GM12875 (cell line): ENCODE data around the gene IWS1.

Experiments used
- H3K4me3 ChIP-seq: one replicate; pipeline ENCODE4 v1.5.1; 2011; ENCODE audit warnings: low read depth, low read length, control low read depth
- TF ChIP-seq, protein P1 (sequence below): IDR thresholded peaks from 2 replicates; pipeline ENCODE4 v1.5.1; 2011; ENCODE audit warnings: low read depth, mild to moderate bottlenecking, control low read depth, inconsistent platforms, low read length, moderate library complexity, borderline replicate concordance; ENCODE audit not compliant: insufficient read depth

Gene IWS1

DNA sequence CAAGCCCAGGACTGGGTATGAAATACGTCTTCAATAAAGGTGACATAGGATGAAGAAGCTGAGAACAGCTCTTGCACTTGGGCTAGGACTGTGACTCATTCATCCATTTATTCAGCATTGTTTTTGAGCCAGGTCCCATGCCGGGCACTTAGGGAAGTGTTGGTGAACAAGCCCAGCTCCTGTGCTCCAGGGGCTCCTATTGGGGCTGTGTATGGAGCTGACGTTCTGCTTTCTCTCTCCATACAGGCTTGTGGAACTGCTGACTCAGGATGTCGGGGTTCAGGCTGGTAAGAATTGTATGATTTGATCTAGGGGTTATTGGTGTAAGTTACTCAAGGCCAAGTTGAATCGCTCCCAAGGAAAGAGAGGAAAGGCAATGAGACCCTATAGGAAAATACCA lies 33.2 kb upstream of the IWS1 start:
- no peak overlapping the region for H3K4me3 ChIP-seq
- TF ChIP-seq, protein P1, sequence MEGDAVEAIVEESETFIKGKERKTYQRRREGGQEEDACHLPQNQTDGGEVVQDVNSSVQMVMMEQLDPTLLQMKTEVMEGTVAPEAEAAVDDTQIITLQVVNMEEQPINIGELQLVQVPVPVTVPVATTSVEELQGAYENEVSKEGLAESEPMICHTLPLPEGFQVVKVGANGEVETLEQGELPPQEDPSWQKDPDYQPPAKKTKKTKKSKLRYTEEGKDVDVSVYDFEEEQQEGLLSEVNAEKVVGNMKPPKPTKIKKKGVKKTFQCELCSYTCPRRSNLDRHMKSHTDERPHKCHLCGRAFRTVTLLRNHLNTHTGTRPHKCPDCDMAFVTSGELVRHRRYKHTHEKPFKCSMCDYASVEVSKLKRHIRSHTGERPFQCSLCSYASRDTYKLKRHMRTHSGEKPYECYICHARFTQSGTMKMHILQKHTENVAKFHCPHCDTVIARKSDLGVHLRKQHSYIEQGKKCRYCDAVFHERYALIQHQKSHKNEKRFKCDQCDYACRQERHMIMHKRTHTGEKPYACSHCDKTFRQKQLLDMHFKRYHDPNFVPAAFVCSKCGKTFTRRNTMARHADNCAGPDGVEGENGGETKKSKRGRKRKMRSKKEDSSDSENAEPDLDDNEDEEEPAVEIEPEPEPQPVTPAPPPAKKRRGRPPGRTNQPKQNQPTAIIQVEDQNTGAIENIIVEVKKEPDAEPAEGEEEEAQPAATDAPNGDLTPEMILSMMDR: no peak

DNA sequence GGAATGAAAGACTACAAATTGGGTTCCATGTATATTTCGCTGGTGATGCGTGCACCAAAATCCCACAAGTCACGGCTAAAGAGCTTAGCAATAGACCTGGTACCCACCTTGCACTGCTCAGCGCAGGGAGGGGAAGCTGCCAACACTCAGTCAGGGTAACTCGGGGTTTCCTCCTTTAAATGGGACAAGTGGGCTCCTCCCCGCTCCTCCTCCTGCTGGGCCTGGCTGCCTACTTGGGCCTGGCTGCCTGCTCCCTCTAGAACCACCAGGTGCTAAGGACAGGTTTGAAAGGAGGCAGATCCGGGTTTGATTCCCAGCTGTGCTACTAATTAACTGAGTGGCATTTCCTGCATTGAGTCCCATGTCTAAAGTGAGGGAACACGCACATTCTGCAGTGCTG lies 32.6 kb upstream of the IWS1 start:
- H3K4me3 ChIP-seq: no peak overlapping the region
- TF ChIP-seq, protein P1: no peak

DNA sequence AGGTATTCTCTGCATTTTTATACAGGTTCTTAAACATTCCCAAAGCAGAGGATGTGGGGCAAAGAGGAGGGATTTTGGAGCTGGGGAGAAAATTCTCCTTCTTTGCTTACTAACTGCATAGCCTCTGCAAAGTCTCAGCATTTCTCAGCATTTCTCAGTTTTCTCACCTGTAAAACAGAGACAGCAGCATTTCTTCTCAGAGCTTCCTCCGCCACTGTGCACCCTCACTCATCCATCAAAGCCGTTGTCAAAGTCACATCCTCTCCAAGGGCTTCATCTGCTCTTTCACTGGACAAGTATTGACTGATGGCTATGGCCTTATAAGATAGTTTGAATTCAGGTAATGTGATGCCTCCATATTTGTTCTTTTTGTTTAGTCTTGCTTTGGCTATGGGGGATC lies 26.6 kb upstream of the IWS1 start:
- H3K4me3 ChIP-seq: no peak overlapping the region
- TF ChIP-seq, protein P1: no peak

DNA sequence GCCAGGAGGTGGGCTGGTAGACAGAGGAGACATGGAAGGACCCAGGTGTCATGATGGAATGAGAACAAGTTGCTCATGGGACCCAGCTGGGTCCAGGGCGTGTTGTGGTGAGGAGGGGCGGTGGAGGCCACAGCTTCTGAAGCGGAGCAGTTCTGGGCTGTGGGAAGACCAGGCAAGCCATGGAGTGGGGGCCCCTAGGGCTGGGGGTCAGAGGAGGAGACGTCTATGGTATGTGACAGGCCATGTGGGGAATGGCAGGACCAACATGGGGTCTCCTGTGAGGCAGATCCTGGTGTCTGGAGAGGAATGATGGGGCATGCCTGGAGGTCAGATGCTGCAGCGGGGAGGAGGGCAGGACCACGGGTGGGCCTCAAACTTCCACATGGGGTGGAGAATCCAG lies 26.0 kb upstream of the IWS1 start:
- TF ChIP-seq, protein P1: no peak
- no peak overlapping the region for H3K4me3 ChIP-seq

DNA sequence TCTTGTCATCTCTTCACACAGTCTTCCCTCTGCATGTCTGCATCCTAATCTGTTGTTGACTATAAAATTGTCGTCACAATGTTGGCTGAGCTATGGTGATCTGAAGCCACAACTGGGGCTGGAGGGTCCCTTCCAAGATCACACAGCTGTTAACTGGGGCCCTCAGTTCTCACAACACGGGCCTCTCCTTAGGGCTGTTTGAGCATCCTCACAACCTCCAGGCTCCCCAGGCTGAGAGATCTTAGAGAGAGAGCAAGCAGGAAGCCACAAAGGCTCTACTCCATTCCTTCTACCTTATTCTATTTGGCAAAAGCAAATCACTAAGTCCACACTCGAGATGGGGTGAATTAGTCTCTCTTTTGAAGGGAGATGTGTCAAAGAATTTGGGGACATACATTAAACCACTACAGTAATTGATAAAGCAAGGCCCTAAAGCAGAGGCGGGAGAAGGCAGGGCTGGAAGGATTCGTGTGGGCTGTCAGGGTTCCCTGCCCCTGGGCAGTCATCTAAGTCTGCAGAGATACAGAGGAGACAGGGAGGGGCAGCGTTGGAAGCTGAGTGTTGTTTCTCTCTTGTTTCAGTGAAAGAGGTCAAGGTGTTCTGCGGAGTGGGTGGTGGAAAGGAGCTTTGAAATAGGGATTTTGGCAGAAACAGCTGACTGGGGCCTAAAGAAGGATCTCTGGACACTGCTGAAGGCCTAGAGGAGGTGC lies 25.1 kb upstream of the IWS1 start:
- TF ChIP-seq, protein P1: no peak
- no peak overlapping the region for H3K4me3 ChIP-seq

DNA sequence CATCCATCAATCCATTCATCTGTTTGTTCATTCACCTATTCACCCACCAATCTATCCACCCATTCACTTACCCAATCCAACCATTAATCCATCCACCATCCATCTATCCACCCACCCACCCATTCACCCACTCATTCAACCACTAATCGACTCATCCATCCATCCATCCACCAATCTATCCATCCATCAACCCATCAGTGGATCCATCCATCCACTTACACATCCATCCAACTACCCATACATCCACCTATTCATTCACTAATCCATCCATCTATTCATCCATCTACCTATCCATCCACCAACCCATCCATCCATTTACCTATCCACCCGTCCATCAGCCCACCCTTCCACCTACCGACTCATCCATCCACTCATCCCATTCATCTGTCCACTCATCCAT lies 20.5 kb upstream of the IWS1 start:
- TF ChIP-seq, protein P1: no peak
- H3K4me3 ChIP-seq: no peak overlapping the region

DNA sequence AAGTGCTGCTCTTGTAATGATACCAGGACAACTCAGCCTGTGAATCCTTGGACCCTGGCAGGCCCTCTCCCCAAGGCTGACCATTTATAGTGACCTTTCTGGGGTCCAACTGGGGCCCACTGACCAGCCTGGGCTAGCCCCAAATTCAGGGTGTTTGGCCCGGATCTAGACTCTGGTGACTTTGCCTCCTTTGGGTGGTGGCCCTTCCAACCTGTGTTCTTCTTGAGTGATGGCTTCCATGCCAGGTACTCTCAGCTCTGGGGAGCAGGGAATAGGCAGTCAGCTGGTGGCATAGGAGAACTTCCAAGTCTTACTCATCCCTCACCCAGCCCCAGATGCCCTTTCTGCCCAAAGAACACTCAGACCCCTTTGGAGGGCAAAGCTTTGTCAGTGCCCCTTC lies 19.5 kb upstream of the IWS1 start:
- no peak overlapping the region for H3K4me3 ChIP-seq
- TF ChIP-seq, protein P1: no peak
